ENCODE data around the gene KLHL12. TPM values are rescaled to one million over a fixed set of nuclear protein-coding genes. Genes with fewer than 3 reads are reported as not detected.

The KLHL12 gene
- total and polyA plus RNA-seq, 2 donors (not counting 1 experiment from before 2014, with no cell fraction given) = 14.6 to 25.5 TPM

- H3K27me3 ChIP-seq (replicated peaks in 1 of 4; ENCODE audit: control extremely low read depth in 1 of 4, control insufficient read depth in 3 of 4, insufficient read depth in 4 of 4, low read length in 3 of 4) = peaks cover 0 to 2% (median 0%) of the 10 kb centered on the region in 4 experiments
- no peaks in the 10 kb centered on the region for H3K79me2 ChIP-seq (ENCODE audit: control insufficient read depth, insufficient read depth, low read length)
- intact Hi-C loops (cut with micrococcal nuclease) = no loop called here
- ATAC-seq (ENCODE audit: low read depth) (no peak), DNase-seq (no peak)
- no peaks in the 10 kb centered on the region for H3K4me1 ChIP-seq (ENCODE audit: control insufficient read depth in 2 of 2, insufficient read depth in 2 of 2, low read length in 2 of 2)
- no peak for TF ChIP-seq CTCF (IDR thresholded peaks at IDR 0.05)
- no peak for TF ChIP-seq EZH2 (IDR thresholded peaks at IDR 0.05; ENCODE audit: borderline replicate concordance, insufficient read depth, low read depth, low read length, poor library complexity, severe bottlenecking)
- no peak overlapping the region for H3K4me3 ChIP-seq (ENCODE audit: control extremely low read depth in 1 of 5, extremely low read depth in 1 of 5, insufficient read depth in 1 of 5, low read depth in 2 of 5, low read length in 4 of 5)
- H2AFZ ChIP-seq (ENCODE audit: insufficient read depth, low read depth, low read length, poor library complexity, severe bottlenecking) = no peak overlapping the region
- ChIA-PET CTCF (no interaction called here), POLR2A (no interaction called here)
- no peaks in the 10 kb centered on the region for H3K9me3 ChIP-seq (ENCODE audit: control extremely low read depth in 1 of 3, control insufficient read depth in 2 of 3, insufficient read depth in 1 of 3, low read length in 2 of 3)
- H3K27ac Mint-ChIP-seq = no peak overlapping the region
- H3K9ac ChIP-seq (ENCODE audit: low read length) = no peak overlapping the region
- H3K4me2 ChIP-seq (replicated peaks; ENCODE audit: low read depth, low read length, poor library complexity, severe bottlenecking) = no peak overlapping the region
- H3K9me3 Mint-ChIP-seq (ENCODE audit: insufficient read depth) = no peaks in the 10 kb centered on the region
- H3K4me3 Mint-ChIP-seq = no peak overlapping the region
- 60% methylated on average over 1 of the region's 4 CpGs for whole genome bisulfite sequencing (ENCODE audit: insufficient coverage)
- H3K4me1 Mint-ChIP-seq = no peaks in the 10 kb centered on the region
- no peaks in the 10 kb centered on the region for H4K20me1 ChIP-seq (ENCODE audit: control insufficient read depth, insufficient read depth, low read length, poor library complexity, severe bottlenecking)
- no peaks in the 10 kb centered on the region for H3K36me3 ChIP-seq (replicated peaks in 1 of 2; ENCODE audit: control extremely low read depth in 1 of 2, control insufficient read depth in 1 of 2, extremely low read depth in 1 of 2, insufficient read depth in 2 of 2, low read length in 1 of 2)
- H3K27ac ChIP-seq (ENCODE audit: low read length in 2 of 2) = no peak overlapping the region
- H3K27me3 Mint-ChIP-seq = peaks cover 3% of the 10 kb centered on the region
These were observed 55.7 kb downstream of the KLHL12 start for GRCh38 chr1:202871367-202871766.

GRCh38 chr1:202862679-202863560 lies 64.1 kb downstream of the KLHL12 start:
- H3K4me1 Mint-ChIP-seq = peaks cover 14% of the 10 kb centered on the region
- no peak overlapping the region for H3K27ac Mint-ChIP-seq
- Histone ChIP-seq H3K9me3 (ENCODE audit: control extremely low read depth in 1 of 3, control insufficient read depth in 2 of 3, insufficient read depth in 1 of 3, low read length in 2 of 3) (peaks cover 0 to 5% (median 0%) of the 10 kb centered on the region in 3 donors), H3K4me2 (replicated peaks; ENCODE audit: low read depth, low read length, poor library complexity, severe bottlenecking) (peak overlapping the region; percentile 97), H3K4me1 (ENCODE audit: control insufficient read depth in 2 of 2, insufficient read depth in 2 of 2, low read length in 2 of 2) (peaks cover 10 to 16% of the 10 kb centered on the region in 2 donors), H2AFZ (ENCODE audit: insufficient read depth, low read depth, low read length, poor library complexity, severe bottlenecking) (no peak overlapping the region), H3K27me3 (replicated peaks in 1 of 4; ENCODE audit: control extremely low read depth in 1 of 4, control insufficient read depth in 3 of 4, insufficient read depth in 4 of 4, low read length in 3 of 4) (peaks cover 0 to 28% (median 10%) of the 10 kb centered on the region in 4 experiments), H3K79me2 (ENCODE audit: control insufficient read depth, insufficient read depth, low read length) (no peaks in the 10 kb centered on the region), H3K27ac (ENCODE audit: low read length in 2 of 2) (no peak overlapping the region), H4K20me1 (ENCODE audit: control insufficient read depth, insufficient read depth, low read length, poor library complexity, severe bottlenecking) (no peaks in the 10 kb centered on the region), H3K36me3 (replicated peaks in 1 of 2; ENCODE audit: control extremely low read depth in 1 of 2, control insufficient read depth in 1 of 2, extremely low read depth in 1 of 2, insufficient read depth in 2 of 2, low read length in 1 of 2) (no peaks in the 10 kb centered on the region), H3K9ac (ENCODE audit: low read length) (no peak overlapping the region), H3K4me3 (ENCODE audit: control extremely low read depth in 1 of 5, extremely low read depth in 1 of 5, insufficient read depth in 1 of 5, low read depth in 2 of 5, low read length in 4 of 5) (no peak overlapping the region)
- ChIA-PET POLR2A (interaction anchor here (0.8 kb wide), 1 partner anchor 64 kb away, joined by 5 read pairs; the partner anchor contains the start of gene KLHL12), CTCF (interaction anchor here (0.6 kb wide), 1 partner anchor 29 kb away, joined by 3 read pairs; no protein-coding TSS in a partner anchor)
- no peaks in the 10 kb centered on the region for H3K9me3 Mint-ChIP-seq (ENCODE audit: insufficient read depth)
- intact Hi-C loops (cut with micrococcal nuclease) = no loop called here
- DNase-seq (no peak), ATAC-seq (ENCODE audit: low read depth) (no peak)
- peaks cover 20% of the 10 kb centered on the region for H3K27me3 Mint-ChIP-seq
- peak overlapping the region; percentile 88 for H3K4me3 Mint-ChIP-seq
- no peak for TF ChIP-seq EZH2 (IDR thresholded peaks at IDR 0.05; ENCODE audit: borderline replicate concordance, insufficient read depth, low read depth, low read length, poor library complexity, severe bottlenecking)
- no peak for TF ChIP-seq CTCF (IDR thresholded peaks at IDR 0.05)
- WGBS (ENCODE audit: insufficient coverage) = 95% methylated on average over 3 of the region's 5 CpGs

All from B cell (primary cell).